Inflammatory macrophage treated with lipopolysaccharide for 1 hour (primary cell): ENCODE results near the gene ANAPC1.
"Not testable (repeated sequence)": the region's sequence is repeated elsewhere in the genome, so short reads cannot be mapped to it uniquely, and the experiment has no call there.

Source experiments
- DNase-seq, 2 donors: peaks; one replicate each; pipeline ENCODE4 v3.0.0-alpha.2; 2020 to 2022

ANAPC1 gene

DNA sequence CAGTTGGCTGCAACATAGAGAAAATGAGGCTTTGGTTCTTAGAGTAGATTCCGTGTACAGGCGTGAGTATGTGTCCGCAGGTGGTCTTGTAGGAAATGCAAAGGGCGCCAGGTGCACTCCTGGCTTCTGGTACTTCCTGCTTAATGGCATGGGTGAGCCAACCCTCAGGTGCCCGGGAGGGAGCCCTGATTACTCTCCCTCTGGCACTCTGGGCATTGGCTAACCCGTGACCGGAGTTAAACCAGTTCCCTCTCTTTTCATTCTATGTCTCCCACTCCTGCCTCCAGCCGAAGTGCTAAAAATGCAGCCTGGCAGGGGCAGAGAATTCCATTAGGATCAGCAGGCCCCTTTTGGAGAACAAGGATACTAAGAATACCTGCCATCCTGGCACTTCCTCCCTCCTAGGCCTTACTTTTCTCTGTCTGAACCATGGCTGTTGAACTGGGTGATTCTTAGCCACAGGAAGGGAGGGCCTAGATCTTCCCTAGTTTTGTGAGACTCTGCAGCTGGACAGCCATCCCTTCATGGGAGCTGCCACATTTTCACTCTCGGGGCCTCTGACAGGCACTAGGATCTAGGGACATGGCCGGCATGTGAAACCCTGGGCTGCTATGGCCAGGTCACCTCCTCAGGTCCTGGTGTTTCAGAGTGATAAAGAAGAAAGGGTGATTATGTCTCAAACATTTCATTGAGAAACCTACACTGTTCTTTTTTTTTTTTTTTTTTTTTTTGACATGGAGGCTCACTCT lies 20.9 kb upstream of the ANAPC1 start:
- no peak for DNase-seq

DNA sequence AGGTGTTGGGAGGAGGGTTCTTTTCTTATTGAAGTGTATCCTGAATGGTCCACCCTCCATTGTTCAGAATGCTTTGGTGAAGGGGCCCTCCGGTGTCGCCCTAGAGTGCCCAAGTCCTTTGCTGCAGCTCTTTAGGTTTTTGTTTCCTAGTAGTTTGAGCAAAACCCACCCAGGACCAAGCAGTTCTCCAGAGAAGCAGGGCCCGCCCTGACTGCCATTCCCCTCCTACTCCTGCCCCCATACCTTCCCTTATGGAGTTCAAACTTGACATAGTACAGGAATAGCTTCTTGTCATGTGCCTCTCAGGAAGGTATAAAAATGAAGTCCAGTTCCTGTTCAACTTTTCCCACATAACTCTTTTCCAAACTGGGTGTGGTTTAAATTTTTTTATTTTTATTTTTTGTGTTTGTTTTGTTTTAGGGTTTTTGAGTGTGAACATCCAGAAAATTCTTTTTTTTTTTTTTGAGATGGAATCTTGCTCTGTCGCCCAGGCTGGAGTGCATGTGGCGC lies 20.0 kb upstream of the ANAPC1 start:
- DNase-seq, result no peak

DNA sequence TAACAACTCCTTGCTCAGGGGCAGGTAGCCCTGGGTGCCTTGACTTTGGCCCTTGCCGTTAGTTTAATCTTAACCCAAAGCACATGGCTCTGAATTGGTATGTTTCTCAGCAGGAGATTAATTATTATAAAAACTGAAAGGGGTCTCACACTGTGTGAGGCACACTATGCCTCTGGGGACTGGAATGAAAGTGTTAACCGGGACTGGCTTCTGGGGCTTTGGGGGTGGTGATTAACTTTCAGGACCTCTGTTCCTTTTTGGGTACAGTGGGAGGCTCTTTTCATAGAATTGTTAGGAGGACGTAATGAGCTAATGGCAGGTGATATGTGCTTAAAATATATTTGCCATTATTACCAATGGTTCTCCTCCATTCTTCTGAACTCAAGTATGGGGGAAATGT lies 19.5 kb upstream of the ANAPC1 start:
- DNase-seq, result no peak

DNA sequence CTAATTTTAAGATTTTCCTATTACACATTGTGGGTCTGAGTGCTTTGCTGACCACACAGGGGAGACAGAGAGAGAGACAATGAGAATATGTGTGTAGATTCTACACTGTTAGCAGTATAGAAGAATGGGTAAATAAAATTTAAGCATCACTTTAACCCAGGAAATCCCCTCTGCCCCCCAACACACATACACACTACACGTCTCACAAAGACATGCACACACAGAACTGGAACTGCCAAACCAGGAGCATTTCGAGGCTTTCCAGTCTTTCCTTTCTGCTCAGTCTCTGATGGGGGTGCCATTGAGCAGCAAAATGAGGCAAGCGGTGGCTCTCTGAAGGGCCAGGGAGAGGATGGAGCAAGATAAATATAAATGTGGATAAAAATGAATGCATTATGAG lies 16.9 kb upstream of the ANAPC1 start:
- peak; percentile 22 to 37 for DNase-seq

DNA sequence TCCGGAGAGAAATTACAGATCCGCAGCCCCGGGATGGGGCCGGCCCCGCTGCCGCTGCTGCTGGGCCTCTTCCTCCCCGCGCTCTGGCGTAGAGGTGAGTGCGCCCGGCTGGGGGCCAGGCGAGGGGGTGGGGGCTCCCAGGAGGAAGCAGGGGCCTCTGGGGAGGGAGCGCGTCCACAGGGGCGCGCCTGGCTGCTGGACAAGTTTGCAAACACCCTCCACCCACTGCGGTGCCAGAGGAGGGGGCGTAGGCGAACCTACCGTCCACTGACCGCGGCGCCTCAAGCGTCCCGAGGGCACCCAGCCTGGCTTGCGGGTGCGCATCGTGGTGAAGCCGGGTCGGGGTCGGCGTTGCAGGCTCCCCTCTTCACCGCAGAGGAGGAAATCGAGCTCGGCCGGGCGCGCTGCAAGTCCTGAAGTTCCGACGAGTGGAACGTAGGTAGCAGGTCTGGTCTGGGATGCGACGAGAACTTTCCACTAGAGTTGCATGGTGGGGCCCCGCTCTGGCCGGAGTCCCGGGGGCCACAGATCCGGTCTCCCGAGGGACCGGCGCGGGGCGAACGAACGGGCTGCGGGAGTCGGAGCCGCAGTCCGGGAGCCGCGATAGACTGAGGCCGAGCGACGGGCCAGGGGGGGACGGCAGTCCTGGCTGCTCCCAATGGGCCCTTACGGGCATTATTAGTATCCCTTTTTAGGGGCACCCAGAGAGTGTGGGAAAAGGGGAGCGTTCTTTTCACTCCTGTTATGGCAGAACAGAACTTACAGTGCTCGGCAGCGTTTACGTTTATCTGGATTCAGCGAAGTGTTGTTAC lies 14.9 kb upstream of the ANAPC1 start:
- peak in 1 of 2 donors; percentile 12 for DNase-seq

DNA sequence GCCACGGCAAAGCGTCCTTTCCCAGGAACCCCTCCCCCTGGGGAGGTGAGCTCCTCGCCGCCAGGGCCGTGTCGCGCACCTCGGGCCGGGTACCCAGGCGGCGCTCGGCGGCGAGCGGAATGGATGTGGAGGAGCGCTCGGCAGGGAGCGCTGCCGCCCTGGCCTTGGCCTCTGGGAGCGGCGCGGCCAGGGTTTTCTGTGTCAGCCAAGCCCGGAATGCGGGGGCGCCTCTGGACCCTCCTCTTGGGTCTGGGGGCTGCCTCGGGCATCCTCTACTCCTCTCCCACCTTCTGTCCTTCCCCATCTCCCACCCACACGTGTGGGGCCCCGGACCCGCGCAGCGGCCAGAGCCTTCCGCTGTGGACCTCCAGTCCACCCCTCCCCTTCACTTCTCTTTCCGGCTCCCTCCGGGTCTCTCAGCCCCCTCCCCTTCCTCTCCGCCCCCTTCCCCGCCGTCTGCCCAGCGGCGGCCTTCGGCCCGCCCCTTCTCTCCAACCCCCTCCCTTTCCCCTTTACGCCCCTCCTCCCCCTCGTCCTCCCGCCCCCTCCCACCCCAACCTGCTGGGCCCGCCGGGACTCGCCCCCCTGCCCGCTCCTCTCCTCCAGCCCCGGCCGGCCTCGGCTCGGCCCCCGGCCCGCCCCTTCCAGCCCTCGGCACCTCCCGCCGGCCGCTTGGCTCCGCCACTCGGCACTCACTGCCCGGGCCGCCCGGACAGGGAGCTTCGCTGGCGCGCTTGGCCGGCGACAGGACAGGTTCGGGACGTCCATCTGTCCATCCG lies 14.1 kb upstream of the ANAPC1 start, which contains the start of gene MERTK:
MERTK (plus strand) TSS at position 684 of the 779 bp plus-strand sequence. CDS start 129 bp downstream, outside the sequence.
- DNase-seq, result peak; percentile 47 to 56

DNA sequence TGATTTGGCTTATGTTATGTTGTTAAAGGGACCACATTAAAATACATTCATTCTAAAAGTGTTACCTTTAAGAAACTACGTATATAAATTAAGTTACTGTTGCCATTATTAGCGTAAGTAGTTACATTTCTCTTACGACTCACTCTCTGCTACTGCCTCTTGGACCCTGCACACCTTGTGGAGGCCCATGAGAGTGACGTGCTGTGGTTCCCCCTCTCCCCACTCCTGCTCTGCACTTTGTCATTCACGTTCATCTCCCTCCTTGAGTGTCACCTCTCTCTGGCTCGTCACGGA lies 13.6 kb upstream of the ANAPC1 start:
- no peak for DNase-seq

DNA sequence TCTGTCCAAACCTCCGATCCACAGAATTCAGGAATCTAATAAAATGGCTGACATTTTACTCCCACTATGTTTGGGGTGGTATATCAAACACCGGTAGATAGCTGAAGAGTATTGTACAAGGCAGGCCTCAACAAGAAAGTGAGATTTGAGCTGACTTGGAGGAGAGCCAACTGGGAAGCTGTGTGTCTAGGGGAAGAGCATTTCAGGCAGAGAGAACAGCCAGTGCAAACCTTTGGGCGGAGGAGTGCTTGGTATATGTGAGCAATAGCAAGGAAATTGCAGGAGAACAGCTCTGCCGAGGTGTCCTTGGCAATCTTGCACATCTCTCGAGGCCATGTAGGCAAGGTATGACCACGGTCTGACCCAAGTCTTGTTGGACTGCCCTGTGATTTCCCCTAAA lies 12.6 kb upstream of the ANAPC1 start:
- no peak for DNase-seq

DNA sequence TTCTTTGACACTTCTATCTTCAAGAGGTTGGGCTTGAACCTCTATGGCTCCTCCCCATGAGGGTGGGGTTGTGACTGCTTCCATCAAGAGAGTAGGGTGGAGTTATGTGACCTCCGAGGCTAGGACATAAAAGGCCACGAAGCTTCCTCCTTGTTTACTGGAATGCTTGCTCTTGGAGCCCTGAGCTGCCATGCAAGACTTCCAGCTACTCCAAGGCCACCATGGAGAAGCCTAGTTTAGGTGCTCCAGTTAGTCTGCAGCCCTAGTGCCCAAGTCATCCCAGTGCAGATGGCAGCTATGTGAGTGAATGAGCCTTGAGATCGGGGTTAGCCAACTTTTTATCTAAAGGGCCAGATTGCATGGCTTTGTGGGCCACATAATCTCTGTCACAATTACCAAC lies 12.0 kb upstream of the ANAPC1 start:
- DNase-seq, result peak; percentile 48 to 58

DNA sequence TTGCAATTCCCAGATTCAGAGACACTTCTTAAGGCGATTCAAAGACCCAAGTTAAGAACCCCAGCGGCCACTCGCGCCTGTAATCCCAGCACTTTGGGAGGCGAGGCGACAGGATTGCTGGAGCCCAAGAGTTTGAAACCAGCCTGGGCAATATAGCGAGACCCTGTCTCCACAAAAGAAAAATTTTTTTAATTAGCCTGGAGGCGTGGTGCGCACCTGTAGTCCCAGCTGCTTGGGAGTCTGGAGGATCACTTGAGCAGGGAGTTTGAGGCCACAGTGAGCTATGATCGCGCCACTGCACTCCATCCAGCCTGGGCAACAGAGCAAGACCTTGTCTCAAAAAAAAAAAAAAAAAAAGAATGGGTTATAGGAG lies 585 bp upstream of the ANAPC1 start:
- no peak for DNase-seq

DNA sequence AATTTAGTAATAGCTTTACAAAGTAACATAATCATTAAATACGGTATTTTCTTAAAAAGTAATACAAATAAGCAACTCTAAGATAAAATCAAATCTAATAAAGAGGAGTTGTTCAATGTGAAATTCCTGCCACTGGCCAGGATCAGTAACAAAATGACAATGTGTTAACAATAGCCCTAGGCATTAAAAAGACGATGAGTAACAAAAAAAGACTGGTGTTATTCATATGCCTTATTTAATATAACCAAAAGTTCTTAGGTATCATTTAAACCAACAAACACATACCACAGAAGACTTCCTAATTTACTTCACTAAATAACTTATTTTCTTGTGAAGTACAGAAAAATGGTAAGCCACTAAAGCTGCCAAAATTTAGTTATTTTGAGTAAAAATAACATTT lies 11.2 kb downstream of the ANAPC1 start:
- not testable (repeated sequence) for DNase-seq

DNA sequence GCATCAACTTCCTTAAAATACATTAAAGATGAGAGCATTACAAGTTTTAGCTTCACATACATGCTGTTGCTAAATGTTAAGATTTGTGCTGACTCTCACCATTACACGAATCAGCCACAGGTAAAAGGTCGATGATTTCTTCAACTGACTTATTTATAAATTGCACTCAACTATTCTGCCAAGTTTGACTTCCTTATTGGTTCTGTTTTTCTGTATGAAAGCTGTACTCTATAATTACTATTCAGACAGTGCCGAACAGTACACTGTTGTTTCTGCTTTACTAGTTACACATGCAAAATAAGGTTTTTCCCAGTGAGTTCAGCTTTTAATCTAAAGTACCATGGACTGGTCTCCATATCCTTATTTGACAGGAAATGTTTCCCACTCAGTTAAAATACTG lies 18.9 kb downstream of the ANAPC1 start:
- DNase-seq, result not testable (repeated sequence)

DNA sequence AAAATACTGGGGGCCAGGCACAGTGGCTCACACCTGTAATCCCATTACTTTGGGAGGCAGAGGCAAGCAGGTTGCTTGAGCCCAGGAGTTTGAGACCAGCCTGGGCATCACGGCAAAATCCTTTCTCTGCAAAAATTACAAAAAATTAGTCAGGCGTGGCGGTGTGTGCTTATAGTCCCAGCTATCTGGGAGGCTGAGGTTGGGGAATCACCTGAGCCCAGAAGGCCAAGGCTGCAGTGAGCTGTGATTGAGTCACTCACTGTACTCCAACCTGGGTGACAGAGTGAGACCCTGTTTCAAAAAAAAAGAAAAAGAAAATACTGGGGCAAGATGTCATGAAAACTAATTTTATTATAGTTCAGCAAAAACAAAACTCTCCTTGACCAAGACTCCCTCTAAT lies 24.0 kb downstream of the ANAPC1 start:
- not testable (repeated sequence) for DNase-seq

DNA sequence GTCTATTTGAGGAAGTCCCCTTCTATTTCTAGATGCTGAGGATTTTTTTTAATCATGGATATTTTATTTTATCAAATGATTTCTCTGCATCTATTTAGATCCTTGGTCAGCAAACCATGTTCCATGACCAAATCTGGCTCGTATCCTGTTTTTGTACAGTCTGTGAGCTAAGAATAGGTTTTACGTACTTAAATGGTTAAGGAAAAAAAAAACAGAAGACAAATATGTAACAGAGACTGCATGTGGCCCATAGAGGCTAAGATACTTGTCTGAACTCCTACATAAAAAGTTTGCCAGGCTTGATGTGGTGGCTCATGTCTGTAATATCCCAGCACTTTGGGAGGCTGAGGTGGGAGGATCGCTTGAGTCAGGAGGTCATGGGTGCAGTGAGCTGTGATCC lies 31.4 kb downstream of the ANAPC1 start:
- not testable (repeated sequence) for DNase-seq

DNA sequence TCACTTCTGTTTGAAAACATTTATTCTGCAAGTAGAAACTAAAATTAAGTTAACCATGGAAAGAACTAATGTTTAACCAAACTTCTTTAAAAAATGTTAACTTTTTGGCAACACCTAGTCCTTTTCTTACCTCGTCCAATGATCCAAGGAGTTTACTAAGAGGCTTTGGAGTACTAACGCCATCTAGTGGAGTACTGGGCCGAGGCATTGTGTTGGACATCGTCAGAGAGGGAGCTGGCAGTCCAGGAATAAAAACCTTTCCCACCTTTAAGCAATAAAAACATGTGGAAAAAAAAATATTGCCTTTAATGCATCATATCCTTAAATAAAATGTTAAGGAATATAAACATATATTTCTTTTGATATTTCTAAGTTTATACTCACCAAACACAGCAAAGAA lies 33.3 kb downstream of the ANAPC1 start:
- peak in 1 of 2 donors; percentile 16 for DNase-seq

DNA sequence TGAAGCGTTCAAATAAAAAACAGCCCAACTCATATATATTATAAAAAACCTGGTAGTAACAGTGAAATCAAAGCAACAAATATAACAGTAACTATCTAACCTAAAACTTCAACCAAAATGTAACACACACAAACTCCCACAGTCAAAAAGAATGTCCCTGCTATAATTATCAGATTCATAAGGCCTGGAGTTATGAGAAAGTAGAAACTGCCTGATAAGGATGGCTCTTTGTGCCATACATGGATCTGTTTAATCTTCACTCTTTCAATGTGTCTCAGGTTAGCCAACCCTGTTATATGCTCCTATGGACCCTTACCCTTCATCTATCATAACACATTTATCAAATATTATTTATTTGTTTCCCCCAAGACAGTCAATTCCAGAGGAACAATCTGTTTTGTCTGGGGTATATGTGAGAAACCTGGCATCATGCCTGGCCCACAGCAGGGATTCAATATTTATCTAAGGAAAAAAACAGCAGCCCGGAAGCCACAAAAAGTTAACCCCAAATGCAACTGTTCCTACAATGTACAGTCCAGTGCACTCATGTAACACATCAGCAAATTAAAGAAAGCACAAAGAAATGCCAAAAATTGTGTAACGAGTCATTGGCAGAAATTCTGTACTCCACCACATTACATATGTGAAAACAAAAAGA lies 44.2 kb downstream of the ANAPC1 start:
- not testable (repeated sequence) for DNase-seq

DNA sequence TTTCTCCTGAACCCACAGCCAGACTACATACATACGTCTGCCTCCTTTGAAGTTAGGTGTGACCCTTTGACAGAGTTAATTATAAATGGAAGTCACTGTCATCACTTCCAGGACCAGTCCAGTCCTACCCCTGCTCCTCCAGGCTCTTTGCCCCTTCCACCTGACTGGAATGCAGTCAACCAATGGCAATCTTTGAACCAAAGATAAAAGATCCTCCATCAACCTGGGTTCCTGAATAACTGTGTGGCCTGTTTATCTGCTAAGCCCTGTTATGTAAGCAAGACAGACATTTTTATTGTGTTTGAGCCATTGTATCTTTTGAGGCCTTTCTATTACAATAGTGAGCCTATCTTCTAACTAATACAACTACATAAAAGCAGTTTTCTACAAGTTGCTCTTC lies 45.0 kb downstream of the ANAPC1 start:
- not testable (repeated sequence) for DNase-seq

DNA sequence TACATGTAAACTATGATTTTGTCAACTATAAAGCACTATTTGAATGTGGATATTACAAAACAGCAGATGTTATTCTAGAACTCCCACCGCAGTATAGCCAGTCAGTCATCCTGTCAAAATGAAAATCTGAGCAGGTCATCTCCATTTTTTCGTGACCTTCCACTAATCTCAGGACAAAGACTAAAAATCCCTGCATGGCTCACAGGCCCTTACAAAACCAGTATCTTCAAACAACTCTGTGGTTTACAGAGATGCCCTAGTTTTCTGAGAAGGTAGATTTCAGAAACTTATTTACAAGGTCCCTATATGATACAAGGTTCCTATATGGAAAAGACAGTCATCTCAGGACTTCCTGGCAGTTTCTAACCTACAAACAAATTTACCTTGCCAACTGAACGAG lies 49.8 kb downstream of the ANAPC1 start:
- DNase-seq, result not testable (repeated sequence)

DNA sequence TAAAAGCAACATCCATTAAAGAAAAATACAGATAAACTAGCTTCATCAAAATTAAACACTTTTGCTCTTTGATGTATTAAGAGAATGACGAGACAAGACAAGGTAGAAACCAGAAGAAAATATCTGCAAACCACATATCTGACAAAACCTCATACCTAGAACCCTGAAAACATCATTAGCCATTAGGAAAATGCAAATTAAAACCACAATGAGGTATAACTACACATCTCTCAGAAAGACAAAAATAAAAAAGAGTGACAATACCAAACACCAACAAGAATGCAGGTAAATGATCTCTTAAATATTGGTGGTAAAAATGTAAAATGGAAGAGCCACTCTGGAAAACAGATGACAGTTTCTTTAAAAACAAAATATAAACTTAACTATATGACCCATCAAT lies 53.5 kb downstream of the ANAPC1 start:
- not testable (repeated sequence) for DNase-seq

DNA sequence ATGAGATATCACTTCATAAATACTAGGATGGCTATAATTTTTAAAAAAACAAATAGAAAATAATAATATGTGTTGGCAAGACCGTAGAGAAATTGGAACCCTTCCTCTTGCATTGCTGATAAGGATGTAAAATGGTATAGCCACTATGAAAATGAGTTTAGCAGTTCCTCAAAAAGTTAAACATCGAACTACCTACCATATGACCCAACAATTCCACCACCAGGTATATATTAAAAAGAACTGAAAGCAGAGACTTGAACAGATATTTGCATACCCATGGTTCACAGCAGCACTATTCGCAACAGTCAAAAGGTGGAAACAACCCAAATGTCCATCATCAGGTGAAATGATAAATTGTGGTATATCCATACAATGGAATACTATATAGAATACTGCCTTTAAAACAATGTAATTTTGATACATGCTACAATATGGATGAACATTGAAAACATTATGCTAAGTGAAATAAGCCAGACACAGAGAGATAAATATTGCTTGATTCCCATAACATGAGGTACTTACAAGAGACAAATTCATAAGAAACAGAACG lies 55.7 kb downstream of the ANAPC1 start:
- not testable (repeated sequence) for DNase-seq

DNA sequence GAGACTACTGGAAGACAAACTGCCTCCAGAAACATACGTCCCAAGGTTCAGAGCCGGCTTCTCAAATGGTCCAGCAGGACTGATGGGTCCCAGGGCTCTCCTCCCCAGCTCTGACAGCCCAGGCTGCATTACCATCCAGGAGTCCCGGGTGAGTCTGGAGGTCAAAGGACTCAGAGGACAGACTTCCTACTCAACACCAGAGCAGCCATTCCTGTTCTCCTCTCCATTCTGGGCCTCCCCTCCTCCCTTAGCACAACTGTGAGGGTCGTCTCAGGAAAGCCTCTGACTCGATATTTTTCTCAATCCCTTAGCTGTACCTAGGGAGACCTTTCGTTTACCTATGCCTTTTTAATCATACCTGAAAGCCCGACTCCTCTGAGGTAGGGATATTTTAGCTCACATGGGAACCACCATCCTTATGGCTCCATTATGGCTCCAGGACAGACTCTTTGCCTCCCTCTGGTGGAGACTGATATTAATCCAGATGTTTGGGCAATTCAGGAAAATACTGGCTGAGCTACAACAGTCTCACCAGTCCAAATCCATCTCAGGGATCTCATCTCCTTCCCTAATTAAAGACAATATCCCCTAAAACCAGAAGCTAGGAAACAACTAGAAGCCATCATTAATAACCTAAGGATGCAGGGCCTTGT lies 70.9 kb downstream of the ANAPC1 start:
- not testable (repeated sequence) for DNase-seq

DNA sequence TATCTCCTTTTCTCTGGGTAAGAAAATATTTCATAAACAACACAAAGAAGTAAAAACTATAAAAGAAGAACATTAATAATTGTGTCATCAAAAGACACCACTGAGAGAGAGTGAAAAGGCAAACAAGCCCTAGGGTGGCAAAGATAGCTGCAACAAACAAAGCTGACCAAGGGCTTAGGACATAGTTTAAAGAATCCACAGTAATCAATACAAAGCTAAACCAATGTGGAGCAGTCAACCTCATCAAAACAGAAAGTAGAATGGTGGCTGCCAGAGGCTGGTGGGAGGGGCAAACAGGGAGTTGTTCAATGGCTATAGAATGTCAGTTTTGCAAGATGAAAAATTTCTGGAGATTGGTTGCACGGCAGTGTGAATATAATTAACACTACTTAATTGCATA lies 93.4 kb downstream of the ANAPC1 start:
- not testable (repeated sequence) for DNase-seq
